C4-2B (cell line): ENCODE measurements around the gene PRRT2.

Source experiments
- ZFX ChIP-seq: fragments of 450-650 bp; IDR thresholded peaks from 2 replicates; pipeline ENCODE4 v1.6.1; 2017
- TF ChIP-seq, protein P1 (sequence below): fragments of 450-650 bp; conservative IDR thresholded peaks from 2 replicates; pipeline ENCODE4 v1.5.1; 2017; ENCODE audit warnings: mild to moderate bottlenecking

- TF ChIP-seq, protein P1, sequence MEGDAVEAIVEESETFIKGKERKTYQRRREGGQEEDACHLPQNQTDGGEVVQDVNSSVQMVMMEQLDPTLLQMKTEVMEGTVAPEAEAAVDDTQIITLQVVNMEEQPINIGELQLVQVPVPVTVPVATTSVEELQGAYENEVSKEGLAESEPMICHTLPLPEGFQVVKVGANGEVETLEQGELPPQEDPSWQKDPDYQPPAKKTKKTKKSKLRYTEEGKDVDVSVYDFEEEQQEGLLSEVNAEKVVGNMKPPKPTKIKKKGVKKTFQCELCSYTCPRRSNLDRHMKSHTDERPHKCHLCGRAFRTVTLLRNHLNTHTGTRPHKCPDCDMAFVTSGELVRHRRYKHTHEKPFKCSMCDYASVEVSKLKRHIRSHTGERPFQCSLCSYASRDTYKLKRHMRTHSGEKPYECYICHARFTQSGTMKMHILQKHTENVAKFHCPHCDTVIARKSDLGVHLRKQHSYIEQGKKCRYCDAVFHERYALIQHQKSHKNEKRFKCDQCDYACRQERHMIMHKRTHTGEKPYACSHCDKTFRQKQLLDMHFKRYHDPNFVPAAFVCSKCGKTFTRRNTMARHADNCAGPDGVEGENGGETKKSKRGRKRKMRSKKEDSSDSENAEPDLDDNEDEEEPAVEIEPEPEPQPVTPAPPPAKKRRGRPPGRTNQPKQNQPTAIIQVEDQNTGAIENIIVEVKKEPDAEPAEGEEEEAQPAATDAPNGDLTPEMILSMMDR = no peak
- TF ChIP-seq ZFX = no peak
Observed at GRCh38 chr16:29858974-29859373, 47.0 kb downstream of the PRRT2 start.
